Stimulated activated CD8-positive, alpha-beta memory T cell treated with anti-CD3 and anti-CD28 coated beads, Interleukin-4, amount 100 ng/mL, for 48 hours (primary cell): ENCODE results near the gene TLCD3A.
"Not testable (repeated sequence)": the region's sequence is repeated elsewhere in the genome, so short reads cannot be mapped to it uniquely, and the experiment has no call there.

ENCODE experiments used
- DNase-seq: peaks from one replicate; pipeline ENCODE4 v3.0.0-alpha.2; 2020

The TLCD3A gene

GRCh38 chr17:751269-752001 is 19.0 kb downstream of the TLCD3A start:
- peak; percentile 63 for DNase-seq

GRCh38 chr17:752002-752619 is 19.7 kb downstream of the TLCD3A start, which contains the start of gene GEMIN4:
TSS of gene GEMIN4 (minus strand) at chr17:752264. CDS start at chr17:752142, 122 bp downstream.
- DNase-seq: peak; percentile 100

- no peak for DNase-seq
Measured at GRCh38 chr17:752620-753219, 20.3 kb downstream of the TLCD3A start.

- DNase-seq: no peak
Measured at GRCh38 chr17:753418-753817, 21.0 kb downstream of the TLCD3A start.

GRCh38 chr17:755319-755961 is 23.0 kb downstream of the TLCD3A start:
- DNase-seq: not testable (repeated sequence)

GRCh38 chr17:756010-756567 is 23.7 kb downstream of the TLCD3A start:
- DNase-seq: not testable (repeated sequence)

- DNase-seq: no peak
Measured at GRCh38 chr17:759964-760363, 27.6 kb downstream of the TLCD3A start.

- DNase-seq: no peak
Measured at GRCh38 chr17:760371-760770, 28.0 kb downstream of the TLCD3A start.

- no peak for DNase-seq
Measured at GRCh38 chr17:767076-767475, 34.7 kb downstream of the TLCD3A start.

GRCh38 chr17:773016-773415 is 40.6 kb downstream of the TLCD3A start:
- no peak for DNase-seq

GRCh38 chr17:773467-774312 is 41.3 kb downstream of the TLCD3A start:
- no peak for DNase-seq

GRCh38 chr17:774313-774584 is 41.9 kb downstream of the TLCD3A start:
- DNase-seq: no peak

GRCh38 chr17:778096-778495 is 45.7 kb downstream of the TLCD3A start:
- DNase-seq: no peak

- DNase-seq: peak; percentile 97
Measured at GRCh38 chr17:781805-782731, 49.7 kb downstream of the TLCD3A start, which contains the start of the genes GLOD4 and MRM3. TSS of gene GLOD4 (minus strand) at chr17:782280. CDS start at chr17:782255, 25 bp downstream. TSS of gene MRM3 (plus strand) at chr17:782353. CDS start at chr17:782379, 26 bp downstream.

GRCh38 chr17:784143-784542 is 51.7 kb downstream of the TLCD3A start:
- DNase-seq: no peak

GRCh38 chr17:785901-786300 is 53.5 kb downstream of the TLCD3A start:
- not testable (repeated sequence) for DNase-seq

GRCh38 chr17:787641-788221 is 55.3 kb downstream of the TLCD3A start:
- no peak for DNase-seq

GRCh38 chr17:788551-788950 is 56.2 kb downstream of the TLCD3A start:
- DNase-seq: no peak

- no peak for DNase-seq
Measured at GRCh38 chr17:789160-789840, 56.9 kb downstream of the TLCD3A start.
